GM19043 (cell line): ENCODE data around the gene ZNG1E.
"Not testable (repeated sequence)": the region's sequence is repeated elsewhere in the genome, so short reads cannot be mapped to it uniquely, and the experiment has no call there.

Experiments
- ATAC-seq: cut with Tn5 transposase; IDR thresholded peaks from one replicate; pipeline ENCODE4 v1.9.1; 2021; ENCODE audit warnings: low read depth; ENCODE audit not compliant: unreplicated experiment

ZNG1E gene

GRCh38 chr9:65675589-65676021, at the start of gene ZNG1E:
Gene ZNG1E, plus strand, starts transcription at chr9:65675928. Its CDS starts 49 bp downstream, at chr9:65675977.
- not testable (repeated sequence) for ATAC-seq

GRCh38 chr9:65673579-65673978, 2.1 kb upstream of the ZNG1E start:
- ATAC-seq = not testable (repeated sequence)

- ATAC-seq = not testable (repeated sequence)
Observed at GRCh38 chr9:65675018-65675417, 710 bp upstream of the ZNG1E start.

GRCh38 chr9:65676389-65676788, 661 bp downstream of the ZNG1E start:
- not testable (repeated sequence) for ATAC-seq

GRCh38 chr9:65678533-65678932, 2.8 kb downstream of the ZNG1E start:
- ATAC-seq = not testable (repeated sequence)

GRCh38 chr9:65703550-65703949, 27.8 kb downstream of the ZNG1E start:
- ATAC-seq = not testable (repeated sequence)

- not testable (repeated sequence) for ATAC-seq
Observed at GRCh38 chr9:65714445-65714844, 38.7 kb downstream of the ZNG1E start.

GRCh38 chr9:65737096-65737564, 61.4 kb downstream of the ZNG1E start, which contains the start of gene FOXD4L4:
Gene FOXD4L4, plus strand, starts transcription at chr9:65737146. Its CDS starts 0 bp downstream, at chr9:65737146.
- not testable (repeated sequence) for ATAC-seq

- ATAC-seq = not testable (repeated sequence)
Observed at GRCh38 chr9:65738133-65738532, 62.4 kb downstream of the ZNG1E start.
